ENCODE results near the gene ZNF558. TPM values are rescaled to one million over a fixed set of nuclear protein-coding genes. Genes with fewer than 3 reads are reported as not detected.

ZNF558 gene
- total and polyA plus RNA-seq, 2 of the 8 experiments (the other 6 are each of a cell fraction or from before 2014, with no cell fraction given) = 4.3 to 14.3 TPM

DNA sequence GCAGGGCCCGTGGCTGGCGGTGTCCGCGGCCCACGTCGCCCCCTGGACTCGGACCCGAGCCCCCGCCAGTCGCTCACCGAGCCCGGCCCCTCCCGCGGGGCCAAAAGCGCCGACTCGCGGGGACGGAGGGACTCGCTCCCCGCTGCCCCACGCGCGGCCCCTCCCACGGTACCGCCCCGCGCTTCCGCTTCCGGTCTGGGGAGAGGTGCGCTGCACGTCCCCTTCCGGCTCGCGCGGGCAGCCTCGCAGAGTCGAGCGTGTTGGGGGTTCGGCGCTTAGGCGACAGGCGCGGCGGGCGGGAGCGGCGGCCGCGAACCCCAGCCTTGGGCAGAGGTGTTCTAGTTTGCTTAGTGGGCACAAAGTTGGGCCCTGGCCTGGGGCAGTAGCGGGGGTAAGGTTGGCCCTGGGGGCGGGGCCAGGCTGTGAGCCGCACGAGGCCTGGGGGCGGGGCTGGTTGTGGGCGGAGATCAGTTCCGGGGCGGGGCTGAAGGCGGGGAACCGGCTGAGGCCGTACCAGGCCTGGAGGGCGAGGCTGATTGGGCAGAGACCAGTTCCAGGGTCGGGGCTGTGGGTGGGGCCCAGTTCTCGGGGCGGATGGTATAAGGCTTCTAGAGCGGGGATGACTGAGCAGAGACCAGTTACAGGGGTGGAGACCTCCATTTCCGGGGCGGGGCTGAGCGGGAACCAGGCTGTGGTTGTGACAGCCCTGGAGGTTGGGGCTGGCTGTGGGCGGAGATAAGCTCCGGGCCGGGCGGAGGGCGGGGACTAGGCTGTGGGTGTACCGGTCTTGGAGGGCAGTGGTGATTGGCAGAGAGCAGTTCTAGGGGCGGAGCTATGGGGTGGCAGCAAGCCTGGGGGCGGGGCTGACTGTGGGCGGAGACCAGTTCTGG, at the start of gene ZNF558, which contains the start of gene MBD3L1 (continued):
- no peak for TF ChIP-seq CHD7 (IDR thresholded peaks at IDR 0.05; ENCODE audit: insufficient replicate concordance, low read length)
- TF ChIP-seq BCL11A (IDR thresholded peaks at IDR 0.05; ENCODE audit: low read depth in 2 of 2, low read length in 2 of 2) = no peak
- peak in 1 of 2 experiments; percentile 66; a peak in 1 of 3 replicates for TF ChIP-seq POLR2A (IDR thresholded peaks at IDR 0.05; ENCODE audit: control extremely low read depth in 1 of 2, low read depth in 2 of 2, low read length in 2 of 2)
- no peak for TF ChIP-seq TBP (IDR thresholded peaks at IDR 0.05; ENCODE audit: low read depth, low read length)
- no peak for TF ChIP-seq TEAD4 (IDR thresholded peaks at IDR 0.05; ENCODE audit: low read depth, low read length)
- no peak for TF ChIP-seq CBX5 (IDR thresholded peaks at IDR 0.05; ENCODE audit: low read depth, low read length)
- TF ChIP-seq SP2 (IDR thresholded peaks at IDR 0.05; ENCODE audit: low read length) = no peak
- peak; percentile 37 for TF ChIP-seq MAX (IDR thresholded peaks at IDR 0.05)
- peak; percentile 70; the same call in 1 of the 2 replicates for TF ChIP-seq POLR2AphosphoS5 (IDR thresholded peaks at IDR 0.05; ENCODE audit: low read depth, low read length)
- no peak for TF ChIP-seq YY1 (IDR thresholded peaks at IDR 0.05; ENCODE audit: low read depth, low read length)
- TF ChIP-seq POU5F1 (IDR thresholded peaks at IDR 0.05; ENCODE audit: low read depth, low read length) = no peak
